Stimulated activated CD4-positive, alpha-beta T cell treated with anti-CD3 and anti-CD28 coated beads, Interleukin-1b, Interleukin-23, amount 100 ng/mL, for 24 hours (primary cell): ENCODE results near the gene DHDH.

ENCODE experiments used
- DNase-seq, 4 experiments: peaks; one replicate each; pipeline ENCODE4 v3.0.0-alpha.2; 2020; ENCODE audit warnings: low read depth in 4 of 4, low spot score in 1 of 4

The DHDH gene

GRCh38 chr19:48965806-48966540, 32.5 kb downstream of the DHDH start:
- peak; percentile 74 to 84 (median 78) for DNase-seq

- no peak for DNase-seq
These were observed 33.2 kb downstream of the DHDH start for GRCh38 chr19:48966541-48967345.

- no peak for DNase-seq
These were observed 34.1 kb downstream of the DHDH start for GRCh38 chr19:48967346-48968178.

DNA sequence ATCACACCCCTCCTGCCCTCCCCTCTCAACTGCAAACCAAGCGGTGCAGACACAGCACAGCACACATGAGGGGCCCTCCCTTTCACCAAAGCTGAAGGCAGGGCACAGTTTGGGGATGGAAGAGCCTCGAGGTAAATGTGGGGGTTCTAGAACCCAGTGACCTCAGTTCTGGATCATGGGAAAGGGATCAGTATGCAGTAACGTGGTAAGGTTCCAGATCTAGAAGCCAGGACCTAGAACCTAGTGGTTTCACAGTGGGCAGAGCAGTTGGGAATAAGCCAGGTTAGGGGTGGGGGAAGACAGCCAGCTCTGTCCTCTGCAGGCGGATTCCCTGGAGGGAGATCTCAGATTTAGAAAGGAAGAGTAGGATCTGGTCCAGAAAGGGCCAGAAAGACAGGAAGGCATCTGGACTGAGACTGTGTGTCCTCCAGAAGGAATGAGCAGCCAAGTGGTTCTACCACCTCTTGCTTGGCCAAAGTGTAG, 34.7 kb downstream of the DHDH start:
- no peak for DNase-seq

DNA sequence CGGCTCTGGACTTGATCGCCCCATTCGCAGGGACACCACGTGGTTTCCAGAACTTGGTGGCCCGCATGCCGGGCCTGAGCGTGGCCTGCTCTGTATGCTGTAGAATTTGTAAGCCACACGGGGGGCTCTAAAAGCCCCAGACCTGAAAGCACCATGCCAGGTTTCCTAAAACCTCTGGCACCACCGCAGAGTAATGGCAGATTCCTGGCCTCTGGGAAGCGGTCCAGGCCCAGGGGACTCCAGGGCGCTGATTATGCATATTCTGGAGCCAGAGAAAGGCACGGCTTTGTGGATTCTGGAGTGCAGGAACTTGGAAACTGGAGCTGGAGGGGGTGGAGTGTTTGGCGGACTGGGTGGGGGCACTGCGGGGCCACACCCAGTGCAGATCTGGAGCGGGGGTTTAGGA, 35.3 kb downstream of the DHDH start:
- no peak for DNase-seq

GRCh38 chr19:48969276-48970138, 36.0 kb downstream of the DHDH start:
- no peak for DNase-seq

DNA sequence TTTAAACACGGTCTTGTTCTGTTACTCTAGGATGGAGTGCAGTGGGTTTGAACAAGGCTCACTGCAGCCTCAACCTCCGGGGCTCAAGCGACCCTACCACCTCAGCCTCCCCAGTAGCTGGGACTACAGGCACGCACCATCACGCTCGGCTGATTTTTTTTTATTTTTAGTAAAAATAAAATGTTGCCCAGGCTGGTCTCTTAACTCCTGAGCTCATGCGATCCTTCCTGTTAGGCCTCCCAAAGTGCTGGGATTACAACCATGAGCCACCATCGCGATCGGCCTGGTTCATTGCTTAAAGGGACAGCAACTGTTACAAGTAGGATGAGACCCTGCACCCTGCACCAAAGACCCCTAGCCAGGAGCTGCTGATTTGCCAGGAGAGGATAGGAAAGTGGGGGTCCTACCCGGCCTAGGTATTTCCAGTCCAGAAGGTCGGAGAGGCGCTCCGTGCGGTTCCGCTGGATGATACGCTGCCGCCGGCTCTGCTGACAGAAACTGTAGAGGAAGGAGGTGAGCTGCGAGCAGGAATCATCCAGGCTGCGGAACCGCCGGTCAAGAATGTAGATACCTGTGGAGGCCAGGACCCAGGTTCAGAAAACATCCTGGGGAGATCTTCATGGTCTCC, 36.8 kb downstream of the DHDH start:
- no peak for DNase-seq

DNA sequence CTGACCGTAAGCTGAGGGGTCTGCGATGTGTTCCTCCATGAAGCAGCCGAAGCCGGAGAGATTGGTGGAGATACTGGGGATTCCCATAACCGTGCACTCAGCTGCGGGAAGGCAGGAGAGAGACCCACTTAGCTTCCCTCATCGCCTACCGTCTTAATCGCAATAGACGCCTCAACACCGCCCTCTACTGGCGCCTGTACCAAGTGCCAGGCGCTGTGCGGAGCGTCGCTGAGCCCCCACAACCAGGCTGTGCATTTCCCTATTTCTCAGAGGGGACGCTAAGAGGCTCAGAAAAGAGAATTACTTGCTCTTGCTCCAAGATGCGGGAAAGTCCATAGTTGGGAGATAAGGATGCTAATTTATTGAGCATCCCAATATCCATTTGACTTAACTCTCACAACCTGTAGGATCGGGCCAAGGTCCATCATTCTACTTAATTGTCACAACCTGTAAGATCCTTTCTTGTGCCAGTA, 37.5 kb downstream of the DHDH start:
- peak; percentile 68 to 91 (median 79) for DNase-seq

DNA sequence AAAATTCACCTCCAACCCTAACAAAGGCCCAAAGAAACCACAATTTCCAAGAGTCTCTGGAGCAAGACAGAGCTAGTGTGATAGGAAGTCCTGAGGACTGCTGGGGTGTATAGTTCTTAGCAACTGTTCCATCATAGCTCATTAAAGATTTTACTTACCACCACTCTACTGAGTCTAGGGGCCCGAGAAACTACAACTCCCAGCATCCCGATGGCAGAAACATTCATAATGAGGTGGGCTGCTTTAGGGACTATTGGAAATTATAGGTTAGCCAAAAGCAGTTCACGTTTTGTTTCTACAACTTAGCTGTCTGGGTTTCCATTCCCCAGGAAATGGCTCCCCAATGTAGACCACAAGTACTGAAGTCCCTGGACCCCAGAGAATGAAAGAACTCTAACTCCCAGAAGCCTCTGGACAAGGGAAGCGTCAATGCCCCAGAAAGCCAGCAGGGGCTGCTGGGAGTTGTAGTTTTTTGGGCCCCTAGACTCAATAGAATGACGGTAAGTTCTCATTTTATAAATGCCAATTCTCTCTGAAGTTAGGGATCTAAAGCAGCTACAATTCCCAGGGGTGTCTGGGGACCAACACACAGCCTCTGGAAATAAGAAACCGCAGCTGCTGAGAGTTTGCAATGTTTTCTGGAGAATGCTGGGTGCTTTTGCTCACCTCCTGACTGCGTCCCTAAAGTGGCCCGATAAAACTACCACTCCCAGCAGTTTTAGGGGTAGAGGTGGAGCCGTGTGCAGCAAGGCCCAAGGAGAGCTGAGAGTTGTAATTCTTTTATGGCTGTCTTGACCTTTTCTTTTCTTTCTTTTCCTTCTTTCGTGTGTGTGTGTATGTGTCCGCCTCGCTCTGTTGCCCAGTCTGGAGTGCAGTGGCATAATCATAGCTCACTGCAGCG, 42.7 kb downstream of the DHDH start:
- DNase-seq, result no peak

DNA sequence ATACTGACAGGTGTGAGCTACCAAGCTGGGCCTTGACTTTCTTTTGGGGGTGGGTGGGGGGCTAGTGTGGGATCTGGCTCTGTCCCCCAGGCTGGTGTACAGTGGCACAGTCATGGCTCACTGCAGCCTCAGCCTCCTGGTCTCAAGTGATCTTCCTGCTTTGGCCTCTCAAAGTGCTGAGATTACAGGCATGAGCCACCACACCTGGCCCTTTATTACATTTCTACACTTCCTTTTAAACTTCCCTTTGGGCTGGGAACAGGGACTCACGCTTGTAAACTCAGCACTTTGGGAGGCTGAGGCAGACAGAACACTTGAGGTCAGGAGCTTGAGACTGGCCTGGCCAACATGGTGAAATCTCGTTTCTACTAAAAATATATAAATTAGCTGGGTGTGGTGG, 43.6 kb downstream of the DHDH start:
- DNase-seq, result no peak

DNA sequence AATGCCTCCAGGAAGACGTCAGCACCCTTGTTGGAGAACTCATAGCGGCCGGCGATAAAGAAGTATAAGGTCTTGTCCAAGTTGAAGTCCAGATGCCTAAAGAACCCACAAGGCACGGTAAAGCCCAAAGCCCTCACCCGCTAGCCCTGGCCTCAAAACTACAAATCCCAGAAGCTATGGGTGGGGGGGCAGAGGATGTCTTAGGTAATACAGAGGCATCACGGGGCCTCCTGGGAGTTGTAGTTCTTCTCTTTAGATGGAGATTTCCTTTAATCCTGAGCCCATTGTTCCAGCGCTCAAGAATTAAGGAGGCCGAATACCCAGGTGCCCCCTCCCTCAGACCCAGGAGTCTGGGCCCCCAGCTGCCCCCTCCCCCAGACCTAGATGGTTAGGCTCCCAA, 48.8 kb downstream of the DHDH start:
- no peak for DNase-seq

GRCh38 chr19:48985711-48986110, 52.2 kb downstream of the DHDH start:
- DNase-seq, result no peak

GRCh38 chr19:48986211-48986610, 52.7 kb downstream of the DHDH start:
- DNase-seq, result no peak

GRCh38 chr19:48987323-48987722, 53.8 kb downstream of the DHDH start:
- no peak for DNase-seq

DNA sequence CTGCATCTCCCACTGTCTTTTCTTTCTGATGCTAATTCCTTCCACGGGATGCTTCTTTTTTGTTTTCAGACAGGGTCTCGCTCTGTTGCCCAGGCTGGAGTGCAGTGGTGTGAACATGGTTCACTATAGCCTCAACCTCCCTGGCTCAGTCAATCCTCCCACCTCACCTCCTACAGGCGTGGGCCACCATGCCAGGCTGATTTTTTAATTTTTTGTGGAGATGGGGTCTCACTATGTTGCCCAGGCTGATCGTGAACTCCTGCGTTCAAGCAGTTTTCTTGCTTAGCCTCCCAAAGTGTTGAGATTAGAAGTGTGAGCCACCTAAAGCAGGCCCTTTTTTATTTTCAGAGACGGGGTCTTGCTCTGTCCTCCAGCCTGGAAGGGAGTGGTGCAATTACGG, 54.8 kb downstream of the DHDH start:
- no peak for DNase-seq

- no peak for DNase-seq
These were observed 55.4 kb downstream of the DHDH start for GRCh38 chr19:48988860-48989259.

DNA sequence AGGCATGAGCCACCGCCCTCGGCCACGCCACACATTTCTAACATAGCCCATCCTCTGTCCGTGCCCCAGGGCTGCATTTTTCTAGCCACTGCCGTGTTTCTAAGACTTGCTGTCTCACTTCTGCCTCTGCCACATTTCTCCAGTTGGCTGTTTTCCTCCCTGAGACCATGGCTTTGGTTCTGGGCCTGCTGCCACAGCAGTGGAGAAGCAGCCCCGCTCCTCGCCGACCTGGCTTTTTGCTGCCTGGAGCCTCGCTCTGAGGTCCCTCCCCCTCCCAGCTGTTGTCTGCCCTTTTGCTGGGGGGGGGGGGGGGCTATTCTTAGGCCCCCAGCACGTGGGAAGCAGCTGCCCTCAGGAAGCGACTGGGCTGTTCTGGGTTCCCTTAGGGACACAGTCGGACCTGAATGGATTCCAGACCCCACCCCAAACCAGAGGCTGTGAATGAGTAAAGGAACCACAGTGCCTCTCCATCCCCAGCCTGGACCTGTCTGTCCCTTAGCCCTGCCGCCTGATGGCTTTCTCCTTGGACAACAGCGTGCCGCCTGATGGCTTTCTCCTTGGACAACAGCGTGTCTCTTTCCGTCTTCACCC, 56.3 kb downstream of the DHDH start:
- no peak for DNase-seq

- DNase-seq, result no peak
These were observed 56.9 kb downstream of the DHDH start for GRCh38 chr19:48990400-48990799.
